HG02885 (cell line): ENCODE results near the gene CAPN7.

Source experiments
- ATAC-seq: cut with Tn5 transposase; IDR thresholded peaks from one replicate; pipeline ENCODE4 v1.9.1; 2021; ENCODE audit warnings: mild to moderate bottlenecking; ENCODE audit not compliant: unreplicated experiment, poor library complexity

CAPN7 gene

GRCh38 chr3:15241341-15241740 is 35.3 kb downstream of the CAPN7 start:
- ATAC-seq: no peak

- no peak for ATAC-seq
Measured at GRCh38 chr3:15243822-15244482, 37.9 kb downstream of the CAPN7 start.

GRCh38 chr3:15246186-15246585 is 40.1 kb downstream of the CAPN7 start:
- ATAC-seq: no peak

- no peak for ATAC-seq
Measured at GRCh38 chr3:15253023-15253697, 47.1 kb downstream of the CAPN7 start.

- ATAC-seq: no peak
Measured at GRCh38 chr3:15255215-15255614, 49.2 kb downstream of the CAPN7 start.

- ATAC-seq: no peak
Measured at GRCh38 chr3:15256861-15257341, 50.9 kb downstream of the CAPN7 start.

- ATAC-seq: no peak
Measured at GRCh38 chr3:15258720-15259119, 52.7 kb downstream of the CAPN7 start.

- no peak for ATAC-seq
Measured at GRCh38 chr3:15260531-15260930, 54.5 kb downstream of the CAPN7 start.

- no peak for ATAC-seq
Measured at GRCh38 chr3:15261274-15261673, 55.2 kb downstream of the CAPN7 start.

- ATAC-seq: no peak
Measured at GRCh38 chr3:15262021-15262420, 56.0 kb downstream of the CAPN7 start.

- ATAC-seq: no peak
Measured at GRCh38 chr3:15263120-15263519, 57.1 kb downstream of the CAPN7 start.

GRCh38 chr3:15263926-15264325 is 57.9 kb downstream of the CAPN7 start:
- ATAC-seq: no peak

GRCh38 chr3:15264486-15264885 is 58.4 kb downstream of the CAPN7 start:
- ATAC-seq: no peak

- no peak for ATAC-seq
Measured at GRCh38 chr3:15265655-15266509, 59.8 kb downstream of the CAPN7 start.

GRCh38 chr3:15266510-15267376 is 60.7 kb downstream of the CAPN7 start:
- ATAC-seq: no peak

- no peak for ATAC-seq
Measured at GRCh38 chr3:15267502-15267901, 61.5 kb downstream of the CAPN7 start.

- ATAC-seq: peak; percentile 40
Measured at GRCh38 chr3:15268033-15268631, 62.1 kb downstream of the CAPN7 start.

GRCh38 chr3:15269091-15269989 is 63.3 kb downstream of the CAPN7 start:
- peak; percentile 71 for ATAC-seq

GRCh38 chr3:15271030-15271429 is 65.0 kb downstream of the CAPN7 start:
- ATAC-seq: no peak
